B cell (primary cell): ENCODE data around the gene PSKH1.

Experiments used
- EZH2 ChIP-seq: IDR thresholded peaks from 2 replicates; pipeline ENCODE4 v1.6.1; 2012; ENCODE audit warnings: borderline replicate concordance, low read depth, mild to moderate bottlenecking, moderate library complexity, low read length; ENCODE audit not compliant: insufficient read depth, poor library complexity, severe bottlenecking
- TF ChIP-seq, protein P1 (sequence below): fragments of 200-600 bp; IDR thresholded peaks from one replicate; pipeline ENCODE4 v1.8.0; 2022; ENCODE audit warnings: antibody characterized with exemption, mild to moderate bottlenecking

DNA sequence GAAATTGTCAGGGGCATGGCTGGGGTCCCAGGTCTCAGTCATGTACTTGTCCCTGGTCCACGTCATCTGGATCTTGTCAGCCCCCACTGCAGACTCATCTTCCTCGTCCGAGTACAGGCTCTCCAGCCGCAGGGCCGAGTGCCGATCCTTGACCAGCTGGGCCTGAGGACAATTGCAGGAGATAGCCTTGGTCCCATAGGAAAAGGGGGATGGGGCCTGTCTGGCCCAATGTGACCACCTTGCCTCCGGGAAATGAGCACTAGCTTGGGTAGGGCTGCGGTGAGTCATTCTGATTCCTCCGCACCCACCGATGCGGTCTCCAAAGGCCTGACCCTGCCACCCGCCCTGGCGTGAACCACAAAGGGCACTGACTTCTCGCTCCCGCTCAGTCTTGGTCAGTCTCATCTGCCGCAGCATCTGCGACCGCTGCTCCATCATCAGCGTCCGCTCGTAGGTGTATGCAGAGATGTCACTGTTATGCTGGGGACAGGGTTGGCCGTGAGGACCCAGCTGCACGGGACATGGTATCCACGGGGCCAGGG is 52.4 kb downstream of the PSKH1 start:
- TF ChIP-seq, protein P1, sequence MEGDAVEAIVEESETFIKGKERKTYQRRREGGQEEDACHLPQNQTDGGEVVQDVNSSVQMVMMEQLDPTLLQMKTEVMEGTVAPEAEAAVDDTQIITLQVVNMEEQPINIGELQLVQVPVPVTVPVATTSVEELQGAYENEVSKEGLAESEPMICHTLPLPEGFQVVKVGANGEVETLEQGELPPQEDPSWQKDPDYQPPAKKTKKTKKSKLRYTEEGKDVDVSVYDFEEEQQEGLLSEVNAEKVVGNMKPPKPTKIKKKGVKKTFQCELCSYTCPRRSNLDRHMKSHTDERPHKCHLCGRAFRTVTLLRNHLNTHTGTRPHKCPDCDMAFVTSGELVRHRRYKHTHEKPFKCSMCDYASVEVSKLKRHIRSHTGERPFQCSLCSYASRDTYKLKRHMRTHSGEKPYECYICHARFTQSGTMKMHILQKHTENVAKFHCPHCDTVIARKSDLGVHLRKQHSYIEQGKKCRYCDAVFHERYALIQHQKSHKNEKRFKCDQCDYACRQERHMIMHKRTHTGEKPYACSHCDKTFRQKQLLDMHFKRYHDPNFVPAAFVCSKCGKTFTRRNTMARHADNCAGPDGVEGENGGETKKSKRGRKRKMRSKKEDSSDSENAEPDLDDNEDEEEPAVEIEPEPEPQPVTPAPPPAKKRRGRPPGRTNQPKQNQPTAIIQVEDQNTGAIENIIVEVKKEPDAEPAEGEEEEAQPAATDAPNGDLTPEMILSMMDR, result no peak
- TF ChIP-seq EZH2, result no peak
